K562 (cell line): ENCODE results near the gene CMTM8.

Experiments
- FOSL1 ChIP-seq: fragments of 200-800 bp; sonication (Bioruptor generic); conservative IDR thresholded peaks from 2 replicates; pipeline ENCODE4 v1.6.1; 2016; ENCODE audit warnings: missing genetic modification characterization, missing compliant biosample characterization
- MXI1 ChIP-seq: IDR thresholded peaks from 2 replicates; pipeline ENCODE4 v1.6.1; 2011; ENCODE audit warnings: low read depth, mild to moderate bottlenecking, improper control_type of control experiment, low read length
- NUFIP1 ChIP-seq: fragments of 450-650 bp; IDR thresholded peaks from 2 replicates; pipeline ENCODE4 v1.6.1; 2018; ENCODE audit not compliant: partially characterized antibody
- RAD21 ChIP-seq, 2 experiments: fragments of 250-450 bp in 1 of 2; fragments of 450-650 bp in 1 of 2; sonication (Bioruptor Pico) in 1 of 2; formaldehyde crosslinking in 1 of 2; IDR thresholded peaks in 1 of 2; conservative IDR thresholded peaks in 1 of 2; 2 replicates each; pipeline versions ENCODE4 v1.4.0 to v1.8.0; 2020 to 2022; ENCODE audit warnings: mild to moderate bottlenecking in 2 of 2, moderate library complexity in 1 of 2
- RFX5 ChIP-seq: IDR thresholded peaks from 2 replicates; pipeline ENCODE4 v1.6.1; 2011; ENCODE audit warnings: low read depth, mild to moderate bottlenecking, improper control_type of control experiment, low read length
- VEZF1 ChIP-seq: fragments of 200-800 bp; sonication (Bioruptor generic); IDR thresholded peaks from 2 replicates; pipeline ENCODE4 v1.6.1; 2017; ENCODE audit warnings: missing genetic modification characterization, missing compliant biosample characterization
- ZNF830 ChIP-seq: fragments of 250-450 bp; sonication (Bioruptor Pico); IDR thresholded peaks from 2 replicates; pipeline ENCODE4 v1.5.0; 2021; ENCODE audit warnings: mild to moderate bottlenecking
- TF ChIP-seq, protein P1 (sequence below), 3 experiments: IDR thresholded peaks in 2 of 3; conservative IDR thresholded peaks in 1 of 3; 2 replicates each; pipeline ENCODE4 v1.5.1; 2011 to 2012; ENCODE audit warnings: low read length in 3 of 3, mild to moderate bottlenecking in 3 of 3, control low read depth in 2 of 3, improper control_type of control experiment in 1 of 3, inconsistent platforms in 1 of 3, low read depth in 1 of 3, mixed read lengths in 1 of 3, moderate library complexity in 1 of 3; ENCODE audit not compliant: insufficient read depth in 2 of 3

- TF ChIP-seq MXI1, result no peak
- TF ChIP-seq RFX5, result no peak
- TF ChIP-seq NUFIP1, result no peak
- TF ChIP-seq RAD21 (CRISPR knock-in tag; conservative IDR thresholded peaks at IDR 0.05 in 1 of 2, IDR thresholded peaks at IDR 0.05 in 1 of 2), result no peak
- TF ChIP-seq FOSL1, result no peak
- TF ChIP-seq, protein P1, sequence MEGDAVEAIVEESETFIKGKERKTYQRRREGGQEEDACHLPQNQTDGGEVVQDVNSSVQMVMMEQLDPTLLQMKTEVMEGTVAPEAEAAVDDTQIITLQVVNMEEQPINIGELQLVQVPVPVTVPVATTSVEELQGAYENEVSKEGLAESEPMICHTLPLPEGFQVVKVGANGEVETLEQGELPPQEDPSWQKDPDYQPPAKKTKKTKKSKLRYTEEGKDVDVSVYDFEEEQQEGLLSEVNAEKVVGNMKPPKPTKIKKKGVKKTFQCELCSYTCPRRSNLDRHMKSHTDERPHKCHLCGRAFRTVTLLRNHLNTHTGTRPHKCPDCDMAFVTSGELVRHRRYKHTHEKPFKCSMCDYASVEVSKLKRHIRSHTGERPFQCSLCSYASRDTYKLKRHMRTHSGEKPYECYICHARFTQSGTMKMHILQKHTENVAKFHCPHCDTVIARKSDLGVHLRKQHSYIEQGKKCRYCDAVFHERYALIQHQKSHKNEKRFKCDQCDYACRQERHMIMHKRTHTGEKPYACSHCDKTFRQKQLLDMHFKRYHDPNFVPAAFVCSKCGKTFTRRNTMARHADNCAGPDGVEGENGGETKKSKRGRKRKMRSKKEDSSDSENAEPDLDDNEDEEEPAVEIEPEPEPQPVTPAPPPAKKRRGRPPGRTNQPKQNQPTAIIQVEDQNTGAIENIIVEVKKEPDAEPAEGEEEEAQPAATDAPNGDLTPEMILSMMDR (IDR thresholded peaks at IDR 0.05 in 2 of 3, conservative IDR thresholded peaks at IDR 0.05 in 1 of 3; ENCODE audit: insufficient read depth in 2 of 3, low read depth in 1 of 3, low read length in 3 of 3), result no peak
- TF ChIP-seq VEZF1, result no peak
- no peak for TF ChIP-seq ZNF830 (CRISPR knock-in tag)
These were observed 166.2 kb downstream of the CMTM8 start for GRCh38 chr3:32404714-32405113.
